IPS-18a (cell line): ENCODE data around the gene GLB1L.
"Not testable (repeated sequence)": the region's sequence is repeated elsewhere in the genome, so short reads cannot be mapped to it uniquely, and the experiment has no call there.

ENCODE experiments used
- H3K27ac ChIP-seq: one replicate; pipeline ENCODE4 v1.5.1; 2013; ENCODE audit warnings: low read length
- H3K27me3 ChIP-seq: one replicate; pipeline ENCODE4 v1.6.1; 2013; ENCODE audit warnings: mild to moderate bottlenecking, low read length; ENCODE audit not compliant: control insufficient read depth, insufficient read depth
- H3K36me3 ChIP-seq: one replicate; pipeline ENCODE4 v1.6.1; 2013; ENCODE audit warnings: low read depth, low read length; ENCODE audit not compliant: control insufficient read depth
- H3K4me1 ChIP-seq: one replicate; pipeline ENCODE4 v1.6.1; 2013; ENCODE audit warnings: low read depth, low read length; ENCODE audit not compliant: control insufficient read depth
- H3K4me3 ChIP-seq: one replicate; pipeline ENCODE4 v1.5.1; 2013; ENCODE audit warnings: low read length
- H3K9ac ChIP-seq: one replicate; pipeline ENCODE4 v1.6.1; 2013; ENCODE audit warnings: mild to moderate bottlenecking, low read length, moderate library complexity
- H3K9me3 ChIP-seq: one replicate; pipeline ENCODE4 v1.6.1; 2013; ENCODE audit warnings: low read depth, low read length; ENCODE audit not compliant: control insufficient read depth

Gene GLB1L

GRCh38 chr2:219287116-219287440, 41.8 kb upstream of the GLB1L start:
- not testable (repeated sequence) for H3K9me3 ChIP-seq, H3K36me3 ChIP-seq, H3K27ac ChIP-seq, H3K27me3 ChIP-seq, H3K4me1 ChIP-seq, H3K4me3 ChIP-seq, H3K9ac ChIP-seq

DNA sequence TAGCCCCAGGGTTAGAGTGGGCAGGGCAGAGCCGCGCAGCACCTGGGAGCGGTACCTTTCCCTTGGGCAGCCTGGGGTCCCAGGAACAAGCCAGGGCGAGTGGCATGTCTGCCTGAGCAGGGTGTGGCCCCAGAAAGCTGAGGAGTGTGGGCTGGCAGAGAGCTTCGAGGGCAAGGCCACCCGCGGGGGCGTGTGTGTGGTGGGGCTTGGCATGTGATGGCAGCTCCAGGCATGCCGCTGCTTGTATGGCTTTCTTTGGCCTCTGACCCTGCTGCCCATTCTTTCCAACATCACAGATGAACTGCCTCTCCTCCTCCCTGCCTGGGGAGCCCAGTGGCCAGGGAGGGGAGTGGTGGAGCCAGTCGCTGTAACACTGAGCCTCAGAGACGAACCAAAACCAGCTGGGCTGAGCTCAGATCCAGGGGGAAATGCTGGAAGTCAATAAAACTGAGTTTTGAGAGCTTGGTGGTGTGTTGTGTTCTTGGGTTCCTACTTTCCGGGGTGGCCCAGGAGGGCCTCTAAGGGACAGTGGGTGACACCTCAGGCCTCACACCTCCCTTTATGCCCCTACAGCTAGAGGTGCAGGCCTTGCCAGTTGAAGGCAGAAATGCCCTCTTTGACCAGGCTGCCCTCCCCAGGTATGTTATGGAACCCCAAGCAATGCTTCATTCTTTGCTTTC, 41.3 kb upstream of the GLB1L start:
- Histone ChIP-seq H3K27me3 (no peaks in the 10 kb centered on the region), H3K36me3 (no peaks in the 10 kb centered on the region), H3K9me3 (no peaks in the 10 kb centered on the region), H3K4me1 (no peaks in the 10 kb centered on the region), H3K9ac (no peak overlapping the region), H3K4me3 (no peak overlapping the region), H3K27ac (no peak overlapping the region)

- Histone ChIP-seq H3K27ac (no peak overlapping the region), H3K4me3 (no peak overlapping the region), H3K27me3 (no peaks in the 10 kb centered on the region), H3K4me1 (no peaks in the 10 kb centered on the region), H3K36me3 (no peaks in the 10 kb centered on the region), H3K9ac (no peak overlapping the region), H3K9me3 (no peaks in the 10 kb centered on the region)
These were observed 40.7 kb upstream of the GLB1L start for GRCh38 chr2:219285894-219286425.

DNA sequence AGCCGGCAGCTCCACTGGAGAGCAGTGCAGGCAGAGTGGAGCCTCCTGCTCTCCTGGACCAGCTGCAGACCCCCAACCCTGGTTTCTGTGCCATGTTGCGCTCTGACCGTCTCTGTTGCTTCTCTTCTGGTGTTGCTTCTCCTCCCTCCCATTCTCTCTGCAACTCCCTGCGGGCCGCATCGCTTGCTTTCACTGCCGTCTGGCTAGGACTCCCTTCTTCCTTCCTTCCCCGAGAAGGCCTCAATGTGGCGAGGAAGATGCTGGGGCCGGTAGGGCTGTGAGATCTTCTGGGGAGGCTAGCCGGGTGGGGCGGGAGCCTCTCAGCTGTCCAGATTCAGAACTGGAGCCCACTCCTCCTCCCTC, 40.1 kb upstream of the GLB1L start:
- no peaks in the 10 kb centered on the region for H3K4me1 ChIP-seq
- H3K27ac ChIP-seq = no peak overlapping the region
- no peaks in the 10 kb centered on the region for H3K9me3 ChIP-seq
- H3K4me3 ChIP-seq = no peak overlapping the region
- no peak overlapping the region for H3K9ac ChIP-seq
- H3K36me3 ChIP-seq = no peaks in the 10 kb centered on the region
- H3K27me3 ChIP-seq = no peaks in the 10 kb centered on the region

DNA sequence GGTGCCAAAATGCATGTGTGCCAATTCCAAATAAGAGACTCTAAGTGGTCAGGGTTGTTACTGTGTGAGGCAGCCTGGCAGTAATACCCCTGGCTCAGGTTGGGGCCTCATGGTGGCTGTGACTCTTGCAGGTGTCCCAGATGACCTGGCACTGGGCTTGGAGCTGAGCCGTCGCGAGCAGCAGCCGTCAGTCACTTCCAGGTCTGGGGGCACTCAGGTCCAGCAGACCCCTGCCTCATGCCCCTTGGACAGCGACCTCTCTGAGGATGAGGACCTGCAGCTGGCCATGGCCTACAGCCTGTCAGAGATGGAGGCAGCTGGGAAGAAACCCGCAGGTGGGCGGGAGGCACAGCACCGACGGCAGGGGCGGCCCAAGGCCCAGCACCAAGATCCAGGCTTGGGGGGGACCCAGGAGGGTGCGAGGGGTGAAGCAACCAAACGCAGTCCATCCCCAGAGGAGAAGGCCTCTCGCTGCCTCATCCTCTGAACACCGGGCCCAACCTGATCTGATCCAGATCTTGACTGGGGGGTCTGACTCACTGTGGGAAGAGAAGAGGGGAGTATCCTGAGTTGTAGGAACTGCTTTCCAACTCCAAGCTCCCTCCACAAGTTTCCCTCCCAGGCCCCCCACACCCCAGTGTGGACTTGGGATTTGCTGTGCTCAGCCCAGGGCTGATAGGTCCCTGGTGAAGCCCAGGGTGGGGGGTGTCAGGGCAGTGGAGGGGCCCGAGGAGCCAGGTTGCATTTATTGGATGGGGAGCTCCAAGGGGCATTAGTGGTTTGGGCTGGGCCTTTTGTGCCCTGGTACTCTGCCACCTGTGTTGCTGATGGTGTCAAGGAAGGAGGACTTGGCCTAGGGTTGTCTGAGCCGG, 39.5 kb upstream of the GLB1L start:
- Histone ChIP-seq H3K27ac (no peak overlapping the region), H3K36me3 (no peaks in the 10 kb centered on the region), H3K9ac (no peak overlapping the region), H3K4me1 (peaks cover 6% of the 10 kb centered on the region), H3K9me3 (no peaks in the 10 kb centered on the region), H3K27me3 (no peaks in the 10 kb centered on the region), H3K4me3 (no peak overlapping the region)

- no peak overlapping the region for H3K4me3 ChIP-seq
- H3K9ac ChIP-seq = no peak overlapping the region
- H3K36me3 ChIP-seq = no peaks in the 10 kb centered on the region
- H3K27ac ChIP-seq = no peak overlapping the region
- peaks cover 14% of the 10 kb centered on the region for H3K4me1 ChIP-seq
- H3K27me3 ChIP-seq = no peaks in the 10 kb centered on the region
- no peaks in the 10 kb centered on the region for H3K9me3 ChIP-seq
These were observed 37.8 kb upstream of the GLB1L start for GRCh38 chr2:219282943-219283581.

GRCh38 chr2:219282375-219282774, 37.1 kb upstream of the GLB1L start:
- Histone ChIP-seq H3K9me3 (no peaks in the 10 kb centered on the region), H3K36me3 (no peaks in the 10 kb centered on the region), H3K4me3 (no peak overlapping the region), H3K27me3 (no peaks in the 10 kb centered on the region), H3K27ac (no peak overlapping the region), H3K9ac (no peak overlapping the region), H3K4me1 (peaks cover 19% of the 10 kb centered on the region)

GRCh38 chr2:219281588-219281987, 36.3 kb upstream of the GLB1L start:
- Histone ChIP-seq H3K4me3 (no peak overlapping the region), H3K27me3 (no peaks in the 10 kb centered on the region), H3K9ac (no peak overlapping the region), H3K27ac (no peak overlapping the region), H3K36me3 (no peaks in the 10 kb centered on the region), H3K4me1 (peaks cover 21% of the 10 kb centered on the region), H3K9me3 (no peaks in the 10 kb centered on the region)

- no peaks in the 10 kb centered on the region for H3K36me3 ChIP-seq
- H3K27ac ChIP-seq = no peak overlapping the region
- no peak overlapping the region for H3K9ac ChIP-seq
- H3K4me3 ChIP-seq = no peak overlapping the region
- no peaks in the 10 kb centered on the region for H3K27me3 ChIP-seq
- no peaks in the 10 kb centered on the region for H3K9me3 ChIP-seq
- peaks cover 21% of the 10 kb centered on the region for H3K4me1 ChIP-seq
These were observed 35.4 kb upstream of the GLB1L start for GRCh38 chr2:219280651-219281050.

DNA sequence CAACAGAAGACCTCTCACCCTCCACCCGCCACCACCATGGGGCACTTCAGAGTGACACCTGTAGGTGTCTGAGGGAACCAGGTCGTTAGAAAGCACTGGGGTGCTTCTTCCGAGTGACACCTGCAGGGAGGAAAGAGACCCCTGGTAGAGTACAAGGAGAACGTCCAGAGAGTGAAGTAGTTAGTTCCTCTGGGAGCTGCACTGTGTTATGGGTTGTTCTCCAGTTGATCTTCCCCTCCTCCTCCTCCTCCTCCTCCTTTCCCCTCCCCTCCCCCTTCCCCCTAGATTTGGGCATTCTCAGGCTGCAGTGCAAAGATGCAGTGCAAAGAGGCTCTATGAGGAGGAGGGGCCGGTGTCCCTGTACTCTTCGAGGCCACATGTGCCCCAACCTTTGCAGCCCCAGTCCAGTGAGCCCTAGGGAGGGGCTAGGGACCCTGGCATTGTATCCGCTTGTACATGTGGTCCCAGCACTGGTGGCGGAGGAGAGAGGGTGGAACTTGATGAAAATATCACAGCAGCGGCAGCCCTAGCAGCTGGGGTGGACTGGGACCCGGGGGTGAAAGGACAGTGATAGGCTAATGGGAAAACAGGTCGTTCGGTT, 34.8 kb upstream of the GLB1L start:
- peaks cover 21% of the 10 kb centered on the region for H3K4me1 ChIP-seq
- no peak overlapping the region for H3K27ac ChIP-seq
- H3K36me3 ChIP-seq = no peaks in the 10 kb centered on the region
- no peaks in the 10 kb centered on the region for H3K27me3 ChIP-seq
- peak overlapping the region; percentile 57 for H3K4me3 ChIP-seq
- H3K9ac ChIP-seq = peak overlapping the region; percentile 48
- H3K9me3 ChIP-seq = no peaks in the 10 kb centered on the region

- peaks cover 27% of the 10 kb centered on the region for H3K4me1 ChIP-seq
- H3K9me3 ChIP-seq = no peaks in the 10 kb centered on the region
- no peaks in the 10 kb centered on the region for H3K36me3 ChIP-seq
- H3K4me3 ChIP-seq = peak within 1 kb of the TSS; percentile 57
- H3K27me3 ChIP-seq = no peaks in the 10 kb centered on the region
- peak within 1 kb of the TSS; percentile 48 for H3K9ac ChIP-seq
- no peak within 1 kb of the TSS for H3K27ac ChIP-seq
These were observed 34.1 kb upstream of the GLB1L start, which contains the start of gene DNAJB2 for GRCh38 chr2:219279151-219279915. DNAJB2 (plus strand) TSS chr2:219279366; CDS start chr2:219279834, 468 bp downstream.
